NCI-H526 (cell line): ENCODE measurements around the gene ADAM17.
A peak's percentile ranks its signal among the peaks of the same experiment; 100 is the strongest.

ENCODE experiments used
- DNase-seq, 2 experiments: peaks; one replicate each; lab custom pipeline; 2025; lab: John Stamatoyannopoulos, UW

Gene ADAM17

GRCh38 chr2:9471206-9471605, 84.4 kb downstream of the ADAM17 start:
- no peak for DNase-seq

- no peak for DNase-seq
Observed at GRCh38 chr2:9467687-9468086, 87.9 kb downstream of the ADAM17 start.

GRCh38 chr2:9466147-9466683, 89.4 kb downstream of the ADAM17 start:
- no peak for DNase-seq

- no peak for DNase-seq
Observed at GRCh38 chr2:9465170-9465569, 90.5 kb downstream of the ADAM17 start.

GRCh38 chr2:9463698-9464034, 92.0 kb downstream of the ADAM17 start:
- no peak for DNase-seq

GRCh38 chr2:9462886-9463697, 92.5 kb downstream of the ADAM17 start:
- DNase-seq: peak; percentile 73 to 86

GRCh38 chr2:9462313-9462712, 93.3 kb downstream of the ADAM17 start:
- peak; percentile 53 to 65 for DNase-seq

- DNase-seq: no peak
Observed at GRCh38 chr2:9461079-9461478, 94.6 kb downstream of the ADAM17 start.

- DNase-seq: no peak
Observed at GRCh38 chr2:9460441-9461017, 95.1 kb downstream of the ADAM17 start.

GRCh38 chr2:9451231-9451630, 104.4 kb downstream of the ADAM17 start:
- DNase-seq: no peak

GRCh38 chr2:9445089-9445488, 110.5 kb downstream of the ADAM17 start:
- no peak for DNase-seq

- no peak for DNase-seq
Observed at GRCh38 chr2:9443526-9443925, 112.1 kb downstream of the ADAM17 start.

GRCh38 chr2:9441556-9441955, 114.1 kb downstream of the ADAM17 start:
- DNase-seq: no peak

- no peak for DNase-seq
Observed at GRCh38 chr2:9440058-9440727, 115.4 kb downstream of the ADAM17 start.

- DNase-seq: no peak
Observed at GRCh38 chr2:9439536-9439935, 116.1 kb downstream of the ADAM17 start.
